NCI-H2081 (cell line): ENCODE measurements around the gene BHMT2.

Experiments
- DNase-seq, 2 experiments: peaks; one replicate each; lab custom pipeline; 2025; lab: John Stamatoyannopoulos, UW

BHMT2 gene

GRCh38 chr5:79120221-79120620 is 50.7 kb downstream of the BHMT2 start:
- no peak for DNase-seq

DNA sequence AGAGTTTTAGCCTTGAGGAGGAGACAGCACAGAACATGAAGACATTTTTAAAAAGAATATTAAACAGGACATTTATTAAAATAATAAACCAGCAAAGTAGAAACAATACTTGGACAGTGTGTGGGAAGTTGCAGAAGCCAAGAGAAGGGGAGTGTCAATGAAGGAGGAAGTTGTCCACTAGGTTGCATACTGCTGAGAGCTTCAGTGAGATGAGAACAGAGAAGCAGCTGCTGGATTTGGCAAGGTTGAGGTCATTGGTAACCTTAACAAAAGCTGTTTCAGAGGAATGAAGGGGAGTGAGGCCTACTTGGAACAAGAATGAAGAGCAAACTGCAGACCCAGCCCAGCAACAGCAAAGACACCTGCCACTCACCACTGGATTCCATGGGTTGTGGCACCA is 53.4 kb downstream of the BHMT2 start:
- DNase-seq = no peak

GRCh38 chr5:79124607-79125006 is 55.0 kb downstream of the BHMT2 start:
- DNase-seq = no peak

GRCh38 chr5:79130781-79131180 is 61.2 kb downstream of the BHMT2 start:
- no peak for DNase-seq

GRCh38 chr5:79133121-79133656 is 63.6 kb downstream of the BHMT2 start:
- DNase-seq = peak; percentile 28 to 30

DNA sequence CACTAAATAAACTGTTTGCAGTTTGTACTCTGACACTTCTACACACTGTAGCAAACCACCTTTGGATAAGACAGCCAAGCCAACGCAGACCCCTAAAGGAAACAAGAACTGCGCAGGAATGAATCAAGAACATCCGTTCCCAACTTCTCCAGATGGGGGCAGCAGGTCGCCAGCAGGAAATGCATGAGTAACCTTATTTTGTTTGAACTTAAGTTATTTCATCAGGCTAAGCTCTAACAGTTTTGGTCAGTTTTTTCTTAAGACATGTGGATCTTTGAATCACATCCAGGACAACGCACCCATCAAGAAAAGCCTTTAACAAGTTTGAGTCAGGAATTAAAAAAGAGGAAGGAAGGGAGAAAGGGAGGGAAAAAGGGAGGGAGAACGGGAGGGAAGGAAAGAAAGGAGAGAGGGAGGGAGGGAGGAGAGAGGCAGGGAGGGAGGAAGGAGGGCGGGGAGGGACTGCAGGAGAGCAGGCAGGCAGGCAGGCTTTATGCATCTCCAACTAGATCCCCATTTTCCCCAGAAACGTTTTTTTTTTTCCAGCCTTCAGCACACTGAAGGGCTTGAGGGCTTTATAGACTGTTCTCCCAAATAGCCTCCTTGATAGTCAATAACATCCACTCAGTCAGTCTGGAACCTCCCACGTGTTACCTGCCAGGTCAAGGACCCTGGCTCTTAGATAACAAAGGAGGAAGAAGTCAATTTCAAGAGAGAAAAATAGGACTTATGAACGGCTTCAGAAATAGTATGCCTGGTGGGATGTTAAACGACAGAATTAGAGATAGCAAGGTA is 64.3 kb downstream of the BHMT2 start:
- DNase-seq = peak; percentile 54 to 59

DNA sequence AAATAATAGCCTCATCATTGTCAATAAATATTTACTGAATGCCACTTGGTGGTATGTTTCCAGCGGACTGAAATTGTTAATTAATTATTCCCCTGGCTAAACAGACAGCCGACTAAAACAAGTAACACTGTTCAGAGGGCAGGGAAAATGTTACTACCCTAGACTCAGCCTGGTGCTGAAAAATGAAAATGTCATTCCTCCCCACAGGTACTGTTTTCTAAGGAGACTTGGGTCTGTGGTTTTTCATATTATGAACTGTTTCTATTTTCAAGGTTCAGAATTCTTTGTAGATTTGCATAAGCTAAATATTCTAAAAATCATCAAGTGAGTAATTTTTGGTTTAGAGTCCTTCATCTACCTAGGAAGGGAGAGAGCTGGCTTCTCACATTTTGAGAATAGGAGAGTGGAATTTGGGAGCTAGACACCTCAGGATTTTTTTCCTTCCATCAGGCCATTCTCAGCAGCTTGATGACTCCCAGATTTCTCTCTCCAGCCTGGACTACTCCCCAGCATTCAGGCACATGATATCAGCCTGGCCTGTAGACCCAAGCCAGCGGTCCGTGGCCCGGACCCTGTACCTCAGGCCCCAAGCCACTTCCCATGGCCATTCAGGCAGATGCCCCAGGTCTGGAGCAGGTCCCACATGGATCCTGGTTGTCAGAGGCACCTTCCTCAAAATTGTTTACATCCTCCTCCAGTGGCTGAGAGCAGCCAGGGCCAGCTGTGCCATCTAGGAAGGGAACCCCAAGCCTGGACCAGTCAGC is 66.4 kb downstream of the BHMT2 start:
- DNase-seq = no peak

DNA sequence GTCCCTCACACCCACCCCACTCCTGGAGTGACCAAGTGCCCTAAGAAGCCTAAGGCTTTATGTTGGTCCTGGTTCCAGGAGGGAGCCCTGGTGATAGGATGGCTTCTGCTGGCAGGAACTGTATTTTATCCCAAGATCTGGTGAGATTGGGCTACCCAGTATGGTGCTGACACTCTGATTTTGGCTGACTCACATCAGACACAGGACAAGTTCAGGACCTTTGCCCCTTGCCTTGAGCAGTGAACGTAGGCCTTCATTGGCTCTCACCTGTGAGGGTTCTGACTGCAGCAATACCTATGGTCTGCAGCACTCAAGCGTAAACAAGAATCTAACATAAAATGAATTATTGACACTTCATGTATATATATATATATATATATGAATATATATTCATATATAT is 67.1 kb downstream of the BHMT2 start:
- no peak for DNase-seq
